A549 (cell line): ENCODE measurements around the gene ATP8A2. TPM values are rescaled to one million over a fixed set of nuclear protein-coding genes. Genes with fewer than 3 reads are reported as not detected.
"Not testable (repeated sequence)": the region's sequence is repeated elsewhere in the genome, so short reads cannot be mapped to it uniquely, and the experiment has no call there.

Source experiments
- ATAC-seq, 2 experiments: fragments of 200-7000 bp in 1 of 2; fragments of >200 bp in 1 of 2; cut with Nextera tagmentation in 1 of 2; cut with Tn5 transposase in 1 of 2; 3 replicates each; pipeline versions ENCODE4 v1.8.0 to v1.9.1; 2018 to 2020; ENCODE audit warnings: mild to moderate bottlenecking in 1 of 2, moderate library complexity in 1 of 2
- CTCF ChIA-PET: fragments of 300-600 bp; sonication (Branson Sonifier 250); formaldehyde crosslinking; extraction: SDS; loops from one replicate; lab custom pipeline; 2021; ENCODE audit warnings: antibody characterized with exemption, inconsistent platforms; lab: Yijun Ruan, JAX
- POLR2A ChIA-PET: fragments of 350-600 bp; formaldehyde crosslinking; extraction: SDS; loops from one replicate; lab custom pipeline; 2021; ENCODE audit warnings: antibody characterized with exemption, inconsistent platforms; lab: Yijun Ruan, JAX
- DNase-seq, 2 experiments: peaks; one replicate each; pipeline versions ENCODE4 v3.0.0 to v3.0.0-alpha.2; 2011 to 2016; ENCODE audit warnings: low read depth in 1 of 2, low spot score in 1 of 2
- FAIRE-seq: peaks from 2 replicates; lab custom pipeline; 2011; peaks lifted over from hg19 to GRCh38; lab: Jason Lieb, UNC
- H3K27ac ChIP-seq, 2 experiments: fragments of >200 bp; sonication (Bioruptor Twin); formaldehyde crosslinking; 3 replicates each; pipeline ENCODE4 v1.5.1; 2016 to 2017
- H3K4me1 ChIP-seq: fragments of >200 bp; sonication (Bioruptor Twin); formaldehyde crosslinking; 3 replicates; pipeline ENCODE4 v1.6.1; 2016
- H3K4me2 ChIP-seq: fragments of >200 bp; sonication (Bioruptor Twin); formaldehyde crosslinking; 3 replicates; pipeline ENCODE4 v1.6.1; 2016
- H3K4me3 ChIP-seq: fragments of >200 bp; sonication (Bioruptor Twin); formaldehyde crosslinking; 3 replicates; pipeline ENCODE4 v1.5.1; 2016
- H3K9me3 ChIP-seq: fragments of >200 bp; sonication (Bioruptor Twin); formaldehyde crosslinking; 3 replicates; pipeline ENCODE4 v1.6.1; 2016
- EHMT2 ChIP-seq: fragments of 200-600 bp; sonication (generic); IDR thresholded peaks from 2 replicates; pipeline ENCODE4 v1.6.1; 2016; ENCODE audit warnings: antibody characterized with exemption, low read depth, mild to moderate bottlenecking, moderate library complexity
- ESRRA ChIP-seq: fragments of 150-350 bp; IDR thresholded peaks from 2 replicates; pipeline ENCODE4 v1.6.1; 2014; ENCODE audit warnings: mild to moderate bottlenecking, low read length, borderline replicate concordance
- FOSB ChIP-seq: fragments of 250-450 bp; sonication (Bioruptor Pico); IDR thresholded peaks from 2 replicates; pipeline ENCODE4 v1.5.0; 2020; ENCODE audit warnings: mild to moderate bottlenecking, moderate library complexity
- HDAC2 ChIP-seq: fragments of 200-600 bp; sonication (generic); IDR thresholded peaks from 2 replicates; pipeline ENCODE4 v1.6.1; 2016
- NPAS2 ChIP-seq: fragments of 250-450 bp; sonication (Bioruptor Pico); IDR thresholded peaks from 2 replicates; pipeline ENCODE4 v1.8.0; 2022; ENCODE audit warnings: mild to moderate bottlenecking, moderate library complexity, borderline replicate concordance
- POLR2A ChIP-seq: IDR thresholded peaks from 2 replicates; pipeline ENCODE4 v1.6.1; 2012; ENCODE audit warnings: mild to moderate bottlenecking, low read length
- POLR2AphosphoS2 ChIP-seq: conservative IDR thresholded peaks from 2 replicates; pipeline ENCODE4 v1.6.1; 2012; ENCODE audit warnings: low read length, improper control_type of control experiment, inconsistent platforms
- RAD21 ChIP-seq, 2 experiments: fragments of >200 bp in 1 of 2; sonication (Bioruptor Twin) in 1 of 2; formaldehyde crosslinking in 1 of 2; IDR thresholded peaks in 1 of 2; conservative IDR thresholded peaks in 1 of 2; 2 replicates in 1 of 2; 3 replicates in 1 of 2; pipeline ENCODE4 v1.6.1; 2012 to 2018; ENCODE audit warnings: inconsistent platforms in 1 of 2
- SMC3 ChIP-seq: fragments of >200 bp; sonication (Bioruptor Twin); formaldehyde crosslinking; IDR thresholded peaks from 3 replicates; pipeline ENCODE4 v1.6.1; 2018; ENCODE audit warnings: inconsistent platforms
- USF2 ChIP-seq: fragments of 450-650 bp; IDR thresholded peaks from 2 replicates; pipeline ENCODE4 v1.6.1; 2014; ENCODE audit warnings: antibody characterized with exemption
- ZC3H11A ChIP-seq: fragments of 450-650 bp; IDR thresholded peaks from 2 replicates; pipeline ENCODE4 v1.6.1; 2014; ENCODE audit warnings: antibody characterized with exemption, mild to moderate bottlenecking
- WGBS: methylation state at CpG from one replicate; pipeline ENCODE4 v1.1.6; 2017; ENCODE audit errors: missing lambda C conversion rate; 5-methylcytosine and 5-hydroxymethylcytosine counted together
- polyA plus RNA-seq, 4 experiments: library from polyadenylated mRNA; depleted of rRNA in 3 of 4; stranded (reverse); fragments of >200 nt; fragmentation: RNase III in 1 of 4; extraction: RNeasy Plus Mini Kit Qiagen cat#74134 plus additional on column Dnase treatment in 1 of 4; gene quantifications; 2 replicates in 3 of 4; 3 replicates in 1 of 4; pipeline ENCODE4 v1.2.3, GENCODE V29; 2011 to 2017
- TF ChIP-seq, protein P1 (sequence below): fragments of >200 bp; sonication (Bioruptor Twin); formaldehyde crosslinking; IDR thresholded peaks from 3 replicates; pipeline ENCODE4 v1.5.1; 2016

The ATP8A2 gene
- polyA plus RNA-seq, 2 of the 4 experiments (the other 2 are of a cell fraction) = 0.03 TPM; not detected in 1

GRCh38 chr13:26061947-26062346, 690.2 kb downstream of the ATP8A2 start (continued):
- TF ChIP-seq USF2 (no peak), HDAC2 (no peak)

DNA sequence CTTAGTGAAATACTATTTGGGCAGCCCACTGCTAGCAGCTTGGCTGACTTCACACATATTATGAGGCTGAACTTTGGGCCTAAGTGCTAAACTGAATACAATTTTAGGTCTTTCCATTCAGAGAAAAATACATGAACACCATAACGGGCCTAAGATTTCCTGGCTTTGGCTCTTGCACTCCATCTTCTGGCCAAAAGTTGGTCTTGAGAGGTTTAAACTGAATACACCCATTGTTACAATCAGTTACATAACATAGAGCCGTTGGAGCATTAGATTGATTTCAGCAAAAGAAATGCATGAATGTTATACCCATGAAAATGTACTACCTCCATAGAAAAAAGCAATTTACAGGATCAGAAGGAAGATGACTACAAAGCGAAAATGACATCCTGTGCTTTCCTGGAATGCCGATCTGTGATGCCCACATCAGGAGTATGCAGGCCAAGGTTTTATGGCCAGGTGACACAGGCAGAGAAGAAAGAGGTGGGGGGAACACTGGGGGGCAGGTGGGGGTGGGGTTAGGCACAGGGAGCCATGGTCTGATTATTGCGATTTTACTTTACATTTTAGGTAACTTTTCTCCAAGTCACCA, 691.2 kb downstream of the ATP8A2 start:
- no peaks in the 10 kb centered on the region for H3K9me3 ChIP-seq
- DNase-seq = peak in 1 of 2 experiments; percentile 43
- POLR2A ChIA-PET = no interaction called here
- CTCF ChIA-PET = interaction anchor here (2.1 kb wide), 1 partner anchor 488 kb away, joined by 10 read pairs; no protein-coding TSS in a partner anchor
- H3K4me3 ChIP-seq = no peak overlapping the region
- no peak overlapping the region for H3K27ac ChIP-seq
- peak; percentile 59 to 69; a peak in 3 of 6 replicates for ATAC-seq
- H3K4me2 ChIP-seq = no peak overlapping the region
- no peak for FAIRE-seq
- TF ChIP-seq, protein P1, sequence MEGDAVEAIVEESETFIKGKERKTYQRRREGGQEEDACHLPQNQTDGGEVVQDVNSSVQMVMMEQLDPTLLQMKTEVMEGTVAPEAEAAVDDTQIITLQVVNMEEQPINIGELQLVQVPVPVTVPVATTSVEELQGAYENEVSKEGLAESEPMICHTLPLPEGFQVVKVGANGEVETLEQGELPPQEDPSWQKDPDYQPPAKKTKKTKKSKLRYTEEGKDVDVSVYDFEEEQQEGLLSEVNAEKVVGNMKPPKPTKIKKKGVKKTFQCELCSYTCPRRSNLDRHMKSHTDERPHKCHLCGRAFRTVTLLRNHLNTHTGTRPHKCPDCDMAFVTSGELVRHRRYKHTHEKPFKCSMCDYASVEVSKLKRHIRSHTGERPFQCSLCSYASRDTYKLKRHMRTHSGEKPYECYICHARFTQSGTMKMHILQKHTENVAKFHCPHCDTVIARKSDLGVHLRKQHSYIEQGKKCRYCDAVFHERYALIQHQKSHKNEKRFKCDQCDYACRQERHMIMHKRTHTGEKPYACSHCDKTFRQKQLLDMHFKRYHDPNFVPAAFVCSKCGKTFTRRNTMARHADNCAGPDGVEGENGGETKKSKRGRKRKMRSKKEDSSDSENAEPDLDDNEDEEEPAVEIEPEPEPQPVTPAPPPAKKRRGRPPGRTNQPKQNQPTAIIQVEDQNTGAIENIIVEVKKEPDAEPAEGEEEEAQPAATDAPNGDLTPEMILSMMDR = peak; percentile 51
- TF ChIP-seq NPAS2 (CRISPR knock-in tag) (no peak), RAD21 (conservative IDR thresholded peaks at IDR 0.05 in 1 of 2, IDR thresholded peaks at IDR 0.05 in 1 of 2) (peak; percentile 54), SMC3 (peak; percentile 60), POLR2AphosphoS2 (no peak)
- H3K4me1 ChIP-seq = no peaks in the 10 kb centered on the region
- 28% methylated on average over 5 of the region's 5 CpGs for WGBS

DNA sequence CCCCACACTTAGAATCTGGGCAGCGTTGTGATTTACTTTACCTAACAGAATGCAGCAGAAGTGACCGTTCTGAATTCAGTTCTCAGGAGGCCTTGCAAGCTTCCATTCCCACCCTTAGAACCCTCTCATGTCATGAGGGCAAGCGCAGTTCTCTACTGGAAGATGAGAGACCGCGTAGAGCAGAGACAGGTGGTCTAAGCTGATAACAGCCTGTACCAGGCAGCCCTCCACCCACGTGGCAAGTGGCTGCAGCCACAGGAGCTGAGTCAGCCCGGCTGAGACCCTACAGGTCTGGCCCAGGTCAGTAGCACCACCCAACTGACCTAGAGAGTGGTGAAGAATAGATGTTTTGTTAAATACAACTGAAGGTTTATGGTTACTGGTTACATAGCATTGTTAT, 694.7 kb downstream of the ATP8A2 start:
- ATAC-seq, DNase-seq, FAIRE-seq, POLR2A ChIA-PET, H3K9me3 ChIP-seq, H3K27ac ChIP-seq, H3K4me3 ChIP-seq, H3K4me2 ChIP-seq, H3K4me1 ChIP-seq: not testable (repeated sequence)
- 43% methylated on average over 5 of the region's 7 CpGs for WGBS
- CTCF ChIA-PET = interaction anchor here (6.5 kb wide), 1 partner anchor 492 kb away, joined by 39 read pairs; no protein-coding TSS in a partner anchor

- H3K27ac ChIP-seq = no peak overlapping the region
- no peak overlapping the region for H3K4me2 ChIP-seq
- H3K4me1 ChIP-seq = no peaks in the 10 kb centered on the region
- no peak for FAIRE-seq
- DNase-seq = no peak
- H3K4me3 ChIP-seq = no peak overlapping the region
- ATAC-seq = no peak
- no peaks in the 10 kb centered on the region for H3K9me3 ChIP-seq
- 67% methylated on average over 3 of the region's 3 CpGs for WGBS
- ChIA-PET POLR2A (no interaction called here), CTCF (interaction anchor here (1.5 to 6.5 kb wide), 2 partner anchors 493 to 631 kb away, joined by 4 to 39 read pairs; no protein-coding TSS in a partner anchor)
- no peak for TF ChIP-seq FOSB (CRISPR knock-in tag)
- TF ChIP-seq EHMT2 = no peak
- no peak for TF ChIP-seq ESRRA
- TF ChIP-seq POLR2A = no peak
Measured at GRCh38 chr13:26067601-26068000, 695.8 kb downstream of the ATP8A2 start.

DNA sequence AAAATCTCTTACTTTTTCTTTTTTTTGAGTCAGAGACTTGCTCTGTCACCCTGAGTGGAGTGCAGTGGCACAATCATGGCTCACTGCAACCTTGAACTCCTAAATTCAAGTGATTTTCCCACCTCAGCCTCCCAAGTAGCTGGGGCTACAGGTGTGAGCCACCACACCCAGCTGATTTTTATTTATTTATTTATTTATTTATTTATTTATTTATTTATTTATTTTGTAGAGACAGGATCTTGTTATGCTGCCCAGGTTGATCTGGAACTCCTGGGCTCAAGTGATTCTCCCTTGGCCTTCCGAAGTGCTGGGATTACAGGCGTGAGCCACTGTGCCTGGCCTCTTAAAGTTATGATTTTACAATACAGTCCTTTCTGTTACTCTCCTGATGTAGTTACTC, 696.6 kb downstream of the ATP8A2 start:
- H3K4me2 ChIP-seq, ATAC-seq, H3K4me3 ChIP-seq, DNase-seq, FAIRE-seq, H3K4me1 ChIP-seq, H3K27ac ChIP-seq, POLR2A ChIA-PET, H3K9me3 ChIP-seq: not testable (repeated sequence)
- CTCF ChIA-PET = interaction anchor here (1.5 to 6.5 kb wide), 2 partner anchors 494 to 631 kb away, joined by 4 to 39 read pairs; no protein-coding TSS in a partner anchor
- peak; percentile 63 for TF ChIP-seq ZC3H11A
- 64% methylated on average over 2 of the region's 2 CpGs for WGBS

DNA sequence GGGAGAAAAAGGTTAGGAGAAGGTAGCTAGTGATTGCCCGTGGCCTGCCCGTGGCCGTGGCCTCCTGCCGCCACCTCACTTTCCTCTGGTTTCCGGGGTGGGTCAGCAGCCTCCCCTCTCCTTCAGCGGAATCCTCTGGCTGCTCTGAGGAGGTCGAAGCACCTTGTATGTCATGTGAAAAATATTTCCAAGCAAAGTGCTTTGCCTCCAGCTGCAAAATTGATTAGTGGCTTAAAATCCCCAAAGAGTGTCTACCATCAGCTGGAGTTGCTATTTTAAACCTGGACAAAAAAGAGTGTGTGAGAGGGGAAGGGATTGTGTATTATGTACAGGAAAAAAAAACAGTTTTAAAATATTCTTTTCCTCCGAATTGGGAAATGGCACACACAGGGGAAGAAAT, 697.9 kb downstream of the ATP8A2 start:
- WGBS = 34% methylated on average over 5 of the region's 8 CpGs
- H3K4me2 ChIP-seq, H3K9me3 ChIP-seq, FAIRE-seq, DNase-seq, H3K27ac ChIP-seq, H3K4me3 ChIP-seq, ATAC-seq, H3K4me1 ChIP-seq, POLR2A ChIA-PET: not testable (repeated sequence)
- CTCF ChIA-PET = interaction anchor here (6.5 kb wide), 1 partner anchor 495 kb away, joined by 39 read pairs; no protein-coding TSS in a partner anchor
